DMS 273 (cell line): ENCODE measurements around the gene GALNT7.
A peak's percentile ranks its signal among the peaks of the same experiment; 100 is the strongest.

Experiments
- DNase-seq: peaks from one replicate; lab custom pipeline; 2025; ENCODE audit not compliant: unreplicated experiment; lab: John Stamatoyannopoulos, UW

GALNT7 gene

DNA sequence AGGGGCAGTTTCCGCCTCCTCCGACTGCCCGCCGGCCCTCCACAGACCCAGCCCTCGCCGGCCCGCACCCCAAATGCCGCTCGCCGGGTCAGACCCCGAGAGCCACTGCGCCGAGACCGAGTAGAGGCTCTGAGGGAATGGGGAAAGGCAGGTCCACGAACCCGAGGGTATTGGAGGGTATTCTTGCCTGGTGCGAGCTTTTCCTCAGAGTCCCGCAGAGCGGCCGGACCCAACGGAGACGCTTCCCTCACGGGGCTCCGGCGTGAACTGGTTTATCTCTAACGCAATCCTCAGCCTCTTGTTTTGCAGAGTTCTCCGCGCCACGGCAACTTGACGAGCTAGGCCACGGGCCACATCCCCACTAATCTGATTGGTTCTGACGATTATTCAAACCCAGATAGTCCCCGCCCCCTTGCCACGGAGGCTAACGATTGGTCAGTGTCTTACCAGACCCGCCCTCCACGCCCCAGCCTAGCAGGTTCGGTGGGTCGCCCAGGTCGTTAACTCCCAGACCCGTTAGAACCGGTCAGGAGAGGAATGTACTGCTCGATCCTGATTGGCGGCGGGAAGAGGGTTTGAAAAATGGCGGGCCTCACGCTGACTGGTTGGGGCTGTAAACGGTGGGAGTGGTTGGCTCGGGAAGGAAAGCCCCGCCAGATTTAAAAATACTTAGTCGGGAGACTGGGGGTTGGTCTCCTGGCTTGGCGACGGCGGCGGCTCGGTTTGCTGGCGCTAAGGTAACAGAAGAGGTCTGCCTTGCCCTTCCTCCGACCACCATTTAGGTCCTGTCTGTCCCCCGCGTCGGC lies 165.7 kb downstream of the GALNT7 start, which contains the start of gene HMGB2:
Gene HMGB2, minus strand, starts transcription at position 274 of the 806 bp plus-strand sequence. CDS start 709 bp downstream, outside the sequence.
- DNase-seq, result peak; percentile 99

DNA sequence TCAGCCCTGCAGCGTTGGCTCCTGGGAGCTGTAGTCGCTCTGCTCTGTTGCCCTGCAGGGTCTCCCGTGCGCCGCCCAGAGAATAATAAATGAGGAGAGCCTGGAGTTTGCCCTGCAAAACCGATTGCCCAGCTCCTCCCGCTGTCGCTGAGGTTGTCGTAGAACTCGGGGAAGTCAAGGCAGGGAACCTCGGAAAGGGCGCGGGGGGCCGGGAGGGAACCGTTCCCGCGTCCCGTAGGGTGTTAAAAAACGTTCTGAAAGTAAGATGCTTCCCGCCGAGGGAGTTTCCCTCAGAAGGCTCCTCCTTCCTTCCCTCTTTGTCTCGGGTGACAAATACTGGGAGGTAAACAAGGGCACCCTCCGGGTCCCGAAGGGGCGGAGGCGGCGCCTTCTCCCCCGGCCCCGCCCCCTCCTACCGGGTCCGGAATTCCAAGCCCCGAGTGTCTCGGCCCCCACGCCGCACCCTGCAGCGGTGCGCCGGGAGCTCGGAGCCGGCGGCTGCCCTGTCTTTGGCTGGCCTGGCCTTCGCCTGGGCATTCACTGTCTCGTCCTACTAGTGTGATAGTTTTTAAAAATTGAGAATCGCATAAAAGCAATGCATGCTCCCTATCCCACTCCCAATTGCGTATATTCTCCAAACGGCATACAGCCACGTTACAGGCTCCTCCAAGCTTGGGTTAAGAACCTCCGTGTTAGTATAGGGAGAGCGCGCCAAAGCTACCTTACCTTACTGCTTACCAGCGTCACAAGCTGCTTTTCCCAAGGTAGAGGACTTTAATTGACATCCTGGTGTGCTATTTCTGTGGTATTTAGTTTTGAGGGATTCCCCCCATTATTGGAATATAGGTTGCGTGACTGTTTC lies 166.5 kb downstream of the GALNT7 start:
- DNase-seq, result peak; percentile 93

GRCh38 chr4:173337463-173337862 lies 168.9 kb downstream of the GALNT7 start:
- DNase-seq, result no peak

- DNase-seq, result no peak
These were observed 175.3 kb downstream of the GALNT7 start for GRCh38 chr4:173343832-173344397.

- no peak for DNase-seq
These were observed 177.0 kb downstream of the GALNT7 start for GRCh38 chr4:173345648-173346047.

DNA sequence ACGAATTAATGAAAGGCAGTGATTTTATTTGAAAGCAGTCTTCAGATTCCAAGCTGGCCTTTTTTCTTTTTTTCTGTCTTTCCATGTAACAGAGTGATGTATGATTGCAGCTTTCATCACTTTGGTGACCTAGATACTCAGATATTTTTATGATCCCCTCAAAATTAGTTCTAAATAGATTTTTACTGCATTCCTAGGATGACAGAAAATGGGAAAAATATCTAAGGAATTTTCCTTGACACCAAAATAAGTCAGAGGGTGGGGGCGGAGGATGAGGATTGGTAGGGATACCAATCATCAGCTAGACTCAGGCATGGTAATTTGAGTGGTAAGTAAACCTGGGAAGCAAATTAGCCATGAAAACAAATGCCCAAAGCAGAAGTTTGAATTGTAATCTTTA lies 177.5 kb downstream of the GALNT7 start:
- no peak for DNase-seq

GRCh38 chr4:173347467-173347866 lies 178.9 kb downstream of the GALNT7 start:
- no peak for DNase-seq

DNA sequence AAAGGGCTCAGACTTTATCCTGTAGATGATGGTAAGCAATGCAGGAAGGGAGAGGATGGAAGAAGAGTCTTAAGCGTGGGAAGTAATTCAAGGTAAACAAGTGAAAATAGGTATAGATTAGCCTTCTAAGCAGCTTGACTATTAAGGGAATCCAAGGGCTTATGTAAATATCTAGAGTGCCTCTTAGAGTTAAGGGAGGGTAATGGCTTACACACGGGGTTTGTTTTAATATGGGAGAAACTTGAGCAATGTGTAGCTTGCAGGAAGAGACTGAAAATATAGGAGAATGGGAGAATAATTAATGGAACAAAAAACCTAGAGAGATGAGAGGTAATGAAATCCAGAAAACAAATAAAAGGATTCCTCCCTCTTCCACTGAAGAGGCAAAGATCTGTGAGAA lies 189.3 kb downstream of the GALNT7 start:
- DNase-seq, result no peak

- DNase-seq, result peak; percentile 18
These were observed 192.1 kb downstream of the GALNT7 start for GRCh38 chr4:173360587-173361221.

GRCh38 chr4:173362666-173363065 lies 194.1 kb downstream of the GALNT7 start:
- peak; percentile 1 for DNase-seq

- peak; percentile 1 for DNase-seq
These were observed 196.9 kb downstream of the GALNT7 start for GRCh38 chr4:173365359-173365996.

GRCh38 chr4:173367285-173367684 lies 198.7 kb downstream of the GALNT7 start:
- DNase-seq, result no peak

GRCh38 chr4:173367946-173368345 lies 199.3 kb downstream of the GALNT7 start:
- DNase-seq, result peak; percentile 1

GRCh38 chr4:173370130-173370476 lies 201.5 kb downstream of the GALNT7 start:
- DNase-seq, result no peak

DNA sequence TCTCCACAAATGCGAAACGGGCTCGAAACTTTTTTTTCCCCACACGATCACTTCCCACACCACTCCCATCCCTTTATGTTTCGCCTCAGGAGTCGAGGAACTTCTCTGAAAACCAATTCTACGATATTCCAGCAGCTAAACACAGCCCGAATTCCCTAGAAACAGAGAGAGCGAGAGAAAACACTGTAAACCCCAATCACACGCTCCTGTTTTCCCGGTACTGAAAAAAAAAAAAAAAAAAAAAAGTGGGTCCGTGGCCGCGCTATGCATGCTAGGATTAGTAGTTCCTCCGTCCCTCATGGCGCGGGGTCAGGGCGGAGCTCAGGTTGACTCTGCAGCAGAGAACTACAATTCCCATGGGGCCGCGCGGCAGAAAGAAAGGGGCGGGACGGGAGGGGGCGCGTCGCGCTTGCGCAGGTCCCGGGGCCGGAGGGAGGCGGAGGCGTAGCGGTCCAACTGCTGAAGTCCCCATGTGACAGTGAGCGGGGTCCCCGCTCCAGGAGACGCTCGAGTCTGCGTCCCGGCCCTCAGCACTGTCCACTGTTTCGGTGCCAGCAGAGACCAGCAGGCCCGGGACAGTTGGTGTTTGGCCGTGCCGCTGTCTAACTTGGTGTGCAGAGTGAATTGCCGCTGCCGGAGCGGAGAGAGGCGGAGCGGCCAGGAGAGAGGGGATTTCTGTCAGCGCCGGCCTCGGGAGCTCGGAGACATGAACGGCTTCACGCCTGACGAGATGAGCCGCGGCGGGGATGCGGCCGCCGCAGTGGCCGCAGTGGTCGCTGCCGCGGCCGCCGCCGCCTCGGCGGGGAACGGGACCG lies 202.1 kb downstream of the GALNT7 start, which contains the start of gene SAP30:
Gene SAP30, plus strand, starts transcription at position 478 of the 815 bp plus-strand sequence. Its CDS starts 229 bp downstream, at position 707.
- DNase-seq, result peak; percentile 97

GRCh38 chr4:173371292-173372192 lies 202.9 kb downstream of the GALNT7 start:
- peak; percentile 83 for DNase-seq
